Upper lobe of left lung (tissue), 4 donors: ENCODE measurements around the gene NDUFAF3.

Source experiments
- EP300 ChIP-seq, 4 donors: sonication (generic); formaldehyde crosslinking; IDR thresholded peaks; one replicate each; pipeline ENCODE4 v1.5.1; 2017; ENCODE audit warnings: antibody characterized with exemption in 4 of 4, control low read depth in 2 of 4
- POLR2AphosphoS5 ChIP-seq, 2 donors: sonication (generic); formaldehyde crosslinking; IDR thresholded peaks; one replicate each; pipeline ENCODE4 v1.5.1; 2017; ENCODE audit warnings: antibody characterized with exemption in 2 of 2
- TF ChIP-seq, protein P1 (sequence below), 6 experiments: fragments of 450-650 bp in 4 of 6; fragments of 200-600 bp in 2 of 6; sonication (generic) in 2 of 6; IDR thresholded peaks; one replicate each; pipeline ENCODE4 v1.5.1; 2016 to 2019; ENCODE audit warnings: antibody characterized with exemption in 6 of 6

- TF ChIP-seq, protein P1, sequence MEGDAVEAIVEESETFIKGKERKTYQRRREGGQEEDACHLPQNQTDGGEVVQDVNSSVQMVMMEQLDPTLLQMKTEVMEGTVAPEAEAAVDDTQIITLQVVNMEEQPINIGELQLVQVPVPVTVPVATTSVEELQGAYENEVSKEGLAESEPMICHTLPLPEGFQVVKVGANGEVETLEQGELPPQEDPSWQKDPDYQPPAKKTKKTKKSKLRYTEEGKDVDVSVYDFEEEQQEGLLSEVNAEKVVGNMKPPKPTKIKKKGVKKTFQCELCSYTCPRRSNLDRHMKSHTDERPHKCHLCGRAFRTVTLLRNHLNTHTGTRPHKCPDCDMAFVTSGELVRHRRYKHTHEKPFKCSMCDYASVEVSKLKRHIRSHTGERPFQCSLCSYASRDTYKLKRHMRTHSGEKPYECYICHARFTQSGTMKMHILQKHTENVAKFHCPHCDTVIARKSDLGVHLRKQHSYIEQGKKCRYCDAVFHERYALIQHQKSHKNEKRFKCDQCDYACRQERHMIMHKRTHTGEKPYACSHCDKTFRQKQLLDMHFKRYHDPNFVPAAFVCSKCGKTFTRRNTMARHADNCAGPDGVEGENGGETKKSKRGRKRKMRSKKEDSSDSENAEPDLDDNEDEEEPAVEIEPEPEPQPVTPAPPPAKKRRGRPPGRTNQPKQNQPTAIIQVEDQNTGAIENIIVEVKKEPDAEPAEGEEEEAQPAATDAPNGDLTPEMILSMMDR (IDR thresholded peaks at IDR 0.05): no peak
- TF ChIP-seq POLR2AphosphoS5 (IDR thresholded peaks at IDR 0.05): no peak
- no peak for TF ChIP-seq EP300 (IDR thresholded peaks at IDR 0.05)
These were observed 39.9 kb upstream of the NDUFAF3 start for GRCh38 chr3:48982016-48982415.
